Ovary (tissue), 9 donors: ENCODE measurements around the gene CD63. TPM values are rescaled to one million over a fixed set of nuclear protein-coding genes. Genes with fewer than 3 reads are reported as not detected.

ENCODE experiments used
- DNase-seq, 5 donors: peaks; one replicate each; pipeline ENCODE4 v3.0.0-alpha.2; 2019 to 2020
- H3K27ac ChIP-seq, 2 donors: fragments of 200-600 bp; one replicate each; pipeline versions ENCODE4 v1.5.1 to v1.8.0; 2019 to 2022
- H3K27me3 ChIP-seq: fragments of 200-600 bp; one replicate; pipeline ENCODE4 v1.8.0; 2022
- H3K36me3 ChIP-seq: fragments of 200-600 bp; sonication (generic); one replicate; pipeline ENCODE4 v1.5.1; 2019
- H3K4me1 ChIP-seq: one replicate; pipeline ENCODE4 v1.8.1; 2013; ENCODE audit warnings: mild to moderate bottlenecking, moderate library complexity; ENCODE audit not compliant: insufficient read depth
- H3K4me3 ChIP-seq: fragments of 200-600 bp; sonication (generic); one replicate; pipeline ENCODE4 v1.5.1; 2017
- H3K9me3 ChIP-seq, 2 donors: fragments of 200-600 bp in 1 of 2; sonication (generic) in 1 of 2; one replicate each; pipeline versions ENCODE4 v1.5.1 to v1.8.1; 2013 to 2019; ENCODE audit warnings: mild to moderate bottlenecking in 1 of 2, moderate library complexity in 1 of 2
- CTCF ChIP-seq, 3 donors: fragments of 450-650 bp in 2 of 3; fragments of 200-600 bp in 1 of 3; IDR thresholded peaks; one replicate each; pipeline versions ENCODE4 v1.5.1 to v1.8.0; 2016 to 2022; ENCODE audit warnings: antibody characterized with exemption in 3 of 3, mild to moderate bottlenecking in 1 of 3
- EP300 ChIP-seq: sonication (generic); formaldehyde crosslinking; IDR thresholded peaks from one replicate; pipeline ENCODE4 v1.6.1; 2017; ENCODE audit warnings: antibody characterized with exemption
- POLR2A ChIP-seq: fragments of 450-650 bp; IDR thresholded peaks from one replicate; pipeline ENCODE4 v1.6.1; 2017; ENCODE audit warnings: antibody characterized with exemption, mild to moderate bottlenecking, moderate library complexity
- WGBS, 3 donors: extraction: QIAGEN DNeasy Blood & Tissue Kit in 1 of 3; methylation state at CpG; one replicate each; pipeline versions ENCODE4 v1.1.5 to v1.1.7; 2013 to 2017; 5-methylcytosine and 5-hydroxymethylcytosine counted together
- intact Hi-C, 4 donors: fragments of 100-400 bp; cut with DNase I; formaldehyde crosslinking; loops; one replicate each; pipeline versions ENCODE4 v1.11.0 to v1.15.1; 2022 to 2023
- polyA plus RNA-seq, 2 donors: library from polyadenylated mRNA; stranded (reverse); fragments of 200-250 nt in 1 of 2; fragments of 350-450 nt in 1 of 2; fragmentation: Illumina TruSeq in 1 of 2; extraction: RNeasy Lipid Tissue Mini Kit (QIAGEN cat#74804) in 1 of 2; gene quantifications; one replicate each; pipeline ENCODE4 v1.2.3, GENCODE V29; 2013 to 2014
- total RNA-seq, 7 donors: library from RNA; depleted of rRNA in 2 of 7; stranded (reverse); fragments of >200 nt in 2 of 7; fragmentation: NEBNext Ultra II Directional in 3 of 7; extraction: Animal tissue kit (Norgen Biotek cat#: 25700) in 3 of 7; gene quantifications; one replicate each; pipeline versions ENCODE4 v1.1.0 to v1.2.4, GENCODE V29; 2016 to 2023
- donor health status: DM: no; HTN: no; CAD: no; lungs with moderate emphysema.
- donor health status: DM: no; HTN: no; CAD: no.
- donor health status: Bipolar disorder and iron deficiency.
- donor health status: DM: yes; HTN: yes; CAD: no.
- donor health status: DM: no; HTN: no; CAD: no.
- donor health status: DM: yes; HTN: yes; CAD: no.

CD63 gene
- total and polyA plus RNA-seq, 9 donors = 406 to 1,943 (median 762) TPM

GRCh38 chr12:55686366-55687010 is 42.3 kb downstream of the CD63 start:
- no peak overlapping the region for H3K4me3 ChIP-seq
- 89 to 90% (median 89%) methylated on average over 9 of the region's 9 CpGs for WGBS, 3 donors
- intact Hi-C loops = no loop called here
- H3K27me3 ChIP-seq = no peaks in the 10 kb centered on the region
- H3K4me1 ChIP-seq = no peaks in the 10 kb centered on the region
- H3K36me3 ChIP-seq = no peaks in the 10 kb centered on the region
- H3K27ac ChIP-seq = no peak overlapping the region
- H3K9me3 ChIP-seq = no peaks in the 10 kb centered on the region
- peak in 1 of 5 donors; percentile 2 for DNase-seq
- TF ChIP-seq EP300 = no peak
- no peak for TF ChIP-seq CTCF (IDR thresholded peaks at IDR 0.05)
- TF ChIP-seq POLR2A = no peak

DNA sequence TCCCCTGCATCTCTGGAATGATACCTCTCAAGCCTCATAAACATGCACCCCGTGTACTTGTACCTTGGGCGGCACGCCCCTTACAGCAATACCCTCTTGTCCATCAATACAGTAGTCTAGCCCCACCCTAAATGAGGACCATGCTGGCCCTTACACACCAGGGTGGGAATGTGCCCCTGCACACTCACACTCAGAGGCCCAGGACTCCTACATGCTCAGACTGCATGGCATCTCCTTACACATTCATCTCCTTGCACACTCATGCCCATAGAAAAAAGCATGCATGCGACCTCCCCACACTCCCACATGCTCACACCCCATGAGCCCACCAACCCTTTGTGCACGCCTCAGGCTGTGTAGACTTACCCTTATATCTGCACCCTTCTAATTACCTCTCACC is 43.1 kb downstream of the CD63 start:
- intact Hi-C loops = no loop called here
- no peak overlapping the region for H3K27ac ChIP-seq
- H3K27me3 ChIP-seq = no peaks in the 10 kb centered on the region
- H3K4me1 ChIP-seq = no peaks in the 10 kb centered on the region
- no peaks in the 10 kb centered on the region for H3K9me3 ChIP-seq
- WGBS, 3 donors = 91 to 95% (median 92%) methylated on average over 5 of the region's 5 CpGs
- peak in 1 of 5 donors; percentile 27 for DNase-seq
- no peak overlapping the region for H3K4me3 ChIP-seq
- H3K36me3 ChIP-seq = no peaks in the 10 kb centered on the region
- TF ChIP-seq POLR2A (no peak), EP300 (no peak), CTCF (IDR thresholded peaks at IDR 0.05) (no peak)

DNA sequence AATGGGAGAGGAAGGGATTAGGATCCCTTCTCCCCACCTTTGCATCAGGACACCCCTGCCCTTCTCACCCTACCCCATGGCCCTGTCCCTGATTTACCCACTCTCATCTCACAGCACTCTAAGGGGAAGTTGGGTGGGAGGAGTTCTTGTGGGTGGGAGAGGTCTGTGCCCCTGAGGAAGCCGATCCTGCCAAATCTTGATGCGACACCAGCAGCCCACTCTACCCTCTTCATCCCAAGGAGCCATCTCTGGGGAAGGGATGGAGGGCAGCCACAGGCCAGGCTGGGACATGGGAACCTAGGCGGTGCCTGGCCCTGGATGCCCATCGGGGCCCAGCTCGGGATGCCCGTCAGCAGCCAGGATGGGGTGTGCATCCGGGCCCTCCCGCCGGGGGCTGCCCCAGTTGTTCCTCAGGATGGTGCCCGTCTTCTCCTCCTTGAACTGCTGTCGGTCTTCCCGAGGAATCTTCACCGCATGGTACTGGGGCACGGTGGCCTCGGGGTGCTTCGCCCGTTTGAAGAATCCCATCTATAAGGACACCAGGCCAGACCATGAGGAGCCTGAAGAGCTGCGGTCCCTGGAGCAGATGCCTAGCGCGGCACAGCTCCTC is 43.9 kb downstream of the CD63 start:
- no peaks in the 10 kb centered on the region for H3K36me3 ChIP-seq
- H3K27ac ChIP-seq = no peak overlapping the region
- 93 to 95% (median 94%) methylated on average over 20 of the region's 20 CpGs for WGBS, 3 donors
- no peak for DNase-seq
- H3K4me1 ChIP-seq = no peaks in the 10 kb centered on the region
- H3K4me3 ChIP-seq = no peak overlapping the region
- TF ChIP-seq CTCF (IDR thresholded peaks at IDR 0.05) = no peak
- TF ChIP-seq POLR2A = no peak
- no peak for TF ChIP-seq EP300
- no peaks in the 10 kb centered on the region for H3K27me3 ChIP-seq
- no peaks in the 10 kb centered on the region for H3K9me3 ChIP-seq
- intact Hi-C loops = no loop called here

DNA sequence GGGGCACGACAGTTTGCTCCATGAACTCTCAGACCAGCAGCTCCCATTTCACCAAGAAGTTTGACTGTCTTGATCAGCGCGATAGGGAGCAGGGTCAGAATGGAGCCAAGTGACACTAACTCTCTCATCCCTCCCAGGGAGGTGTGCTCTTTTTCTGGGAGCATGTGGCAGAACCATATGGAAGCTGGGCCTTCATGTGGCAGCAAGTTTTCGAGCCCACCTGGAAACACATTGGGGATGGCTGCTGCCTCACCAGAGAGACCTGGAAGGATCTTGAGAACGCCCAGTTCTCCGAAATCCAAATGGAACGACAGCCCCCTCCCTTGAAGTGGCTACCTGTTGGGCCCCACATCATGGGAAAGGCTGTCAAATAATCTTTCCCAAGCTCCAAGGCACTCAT is 45.1 kb downstream of the CD63 start:
- 80 to 89% (median 87%) methylated on average over 7 of the region's 7 CpGs for WGBS, 3 donors
- peak in 1 of 5 donors; percentile 5 for DNase-seq
- no peak overlapping the region for H3K27ac ChIP-seq
- H3K9me3 ChIP-seq = no peaks in the 10 kb centered on the region
- intact Hi-C loops = no loop called here
- H3K36me3 ChIP-seq = no peaks in the 10 kb centered on the region
- H3K27me3 ChIP-seq = no peaks in the 10 kb centered on the region
- H3K4me1 ChIP-seq = no peaks in the 10 kb centered on the region
- TF ChIP-seq EP300 (no peak), CTCF (IDR thresholded peaks at IDR 0.05) (no peak), POLR2A (no peak)
- no peak overlapping the region for H3K4me3 ChIP-seq
